ENCODE data around the gene LMTK2.
A peak's percentile ranks its signal among the peaks of the same experiment; 100 is the strongest.

Gene LMTK2

GRCh38 chr7:98251231-98251600, 144.6 kb downstream of the LMTK2 start:
- peak overlapping the region; percentile 82 for H3K27ac ChIP-seq
- TF ChIP-seq ZFX (IDR thresholded peaks at IDR 0.05) (no peak), CTCF (conservative IDR thresholded peaks at IDR 0.05) (no peak)

GRCh38 chr7:98251601-98252424, 145.2 kb downstream of the LMTK2 start, which contains the start of gene TECPR1:
TSS of gene TECPR1 (minus strand) at chr7:98252232. CDS start at chr7:98246146, 6,086 bp downstream.
- peak within 1 kb of the TSS; percentile 82 for H3K27ac ChIP-seq
- no peak; the same call in 1 of the 2 replicates for TF ChIP-seq ZFX (IDR thresholded peaks at IDR 0.05)
- no peak for TF ChIP-seq CTCF (conservative IDR thresholded peaks at IDR 0.05)

- no peak for TF ChIP-seq CTCF (conservative IDR thresholded peaks at IDR 0.05)
- TF ChIP-seq ZFX (IDR thresholded peaks at IDR 0.05) = peak; percentile 66; the same call in 1 of the 2 replicates
- peak overlapping the region; percentile 82 for H3K27ac ChIP-seq
Observed at GRCh38 chr7:98252425-98253054, 145.9 kb downstream of the LMTK2 start.

- TF ChIP-seq ZFX (IDR thresholded peaks at IDR 0.05) (no peak), CTCF (conservative IDR thresholded peaks at IDR 0.05) (no peak)
- H3K27ac ChIP-seq = no peak overlapping the region
Observed at GRCh38 chr7:98254516-98254915, 147.9 kb downstream of the LMTK2 start.

- TF ChIP-seq ZFX (IDR thresholded peaks at IDR 0.05) (no peak), CTCF (conservative IDR thresholded peaks at IDR 0.05) (no peak)
Observed at GRCh38 chr7:98254951-98255610, 148.4 kb downstream of the LMTK2 start.

GRCh38 chr7:98256431-98256830, 149.8 kb downstream of the LMTK2 start:
- no peak overlapping the region for H3K27ac ChIP-seq
- TF ChIP-seq ZFX (IDR thresholded peaks at IDR 0.05) (no peak), CTCF (conservative IDR thresholded peaks at IDR 0.05) (no peak)

More at GRCh38 chr7:98254951-98255610, 148.4 kb downstream of the LMTK2 start:
- no peak overlapping the region for H3K27ac ChIP-seq

- H3K27ac ChIP-seq = no peak overlapping the region
- TF ChIP-seq CTCF (conservative IDR thresholded peaks at IDR 0.05) = no peak
- TF ChIP-seq ZFX (IDR thresholded peaks at IDR 0.05) = no peak
Observed at GRCh38 chr7:98257701-98258100, 151.0 kb downstream of the LMTK2 start.

Measured in C4-2B (cell line).